HT-29 (cell line): ENCODE data around the gene RNGTT. TPM values are rescaled to one million over a fixed set of nuclear protein-coding genes. Genes with fewer than 3 reads are reported as not detected.
"Not testable (repeated sequence)": the region's sequence is repeated elsewhere in the genome, so short reads cannot be mapped to it uniquely, and the experiment has no call there.

Experiments
- DNase-seq: peaks from one replicate; pipeline ENCODE4 v3.0.0-alpha.2; 2015; ENCODE audit warnings: low spot score
- total RNA-seq: library from RNA; depleted of rRNA; stranded (reverse); fragments of >200 nt; shearing (Covaris generic); gene quantifications from 2 replicates; pipeline ENCODE4 v1.2.3, GENCODE V29; 2014

RNGTT gene
- total RNA-seq, 1 experiment from 2014 or later, result 12.9 TPM

GRCh38 chr6:88867841-88868731, 95.3 kb downstream of the RNGTT start:
- DNase-seq, result no peak

GRCh38 chr6:88866856-88867255, 96.6 kb downstream of the RNGTT start:
- DNase-seq, result no peak

GRCh38 chr6:88865275-88865674, 98.1 kb downstream of the RNGTT start:
- DNase-seq, result no peak

- DNase-seq, result no peak
These were observed 98.9 kb downstream of the RNGTT start for GRCh38 chr6:88864359-88865054.

- DNase-seq, result no peak
These were observed 103.1 kb downstream of the RNGTT start for GRCh38 chr6:88860310-88860709.

GRCh38 chr6:88858455-88858854, 105.0 kb downstream of the RNGTT start:
- no peak for DNase-seq

- no peak for DNase-seq
These were observed 106.9 kb downstream of the RNGTT start for GRCh38 chr6:88856566-88856965.

- DNase-seq, result no peak
These were observed 107.8 kb downstream of the RNGTT start for GRCh38 chr6:88855541-88856147.

- no peak for DNase-seq
These were observed 110.6 kb downstream of the RNGTT start for GRCh38 chr6:88852775-88853174.

- no peak for DNase-seq
These were observed 111.4 kb downstream of the RNGTT start for GRCh38 chr6:88852000-88852399.

GRCh38 chr6:88848870-88849269, 114.5 kb downstream of the RNGTT start:
- DNase-seq, result no peak

GRCh38 chr6:88843040-88843439, 120.4 kb downstream of the RNGTT start:
- no peak for DNase-seq

GRCh38 chr6:88842320-88842719, 121.1 kb downstream of the RNGTT start:
- DNase-seq, result no peak

GRCh38 chr6:88840796-88841539, 122.5 kb downstream of the RNGTT start:
- peak; percentile 4 for DNase-seq

GRCh38 chr6:88840289-88840688, 123.1 kb downstream of the RNGTT start:
- no peak for DNase-seq

- no peak for DNase-seq
These were observed 124.1 kb downstream of the RNGTT start for GRCh38 chr6:88839280-88839679.

- DNase-seq, result no peak
These were observed 128.2 kb downstream of the RNGTT start for GRCh38 chr6:88835210-88835609.

GRCh38 chr6:88833071-88833470, 130.3 kb downstream of the RNGTT start:
- DNase-seq, result not testable (repeated sequence)

GRCh38 chr6:88827599-88827998, 135.8 kb downstream of the RNGTT start:
- DNase-seq, result not testable (repeated sequence)

- no peak for DNase-seq
These were observed 137.6 kb downstream of the RNGTT start for GRCh38 chr6:88825856-88826255.

- DNase-seq, result peak; percentile 7
These were observed 139.4 kb downstream of the RNGTT start for GRCh38 chr6:88823998-88824397.

GRCh38 chr6:88815491-88815890, 147.9 kb downstream of the RNGTT start:
- no peak for DNase-seq
